HG03108 (cell line): ENCODE results near the gene TBL1X.
A peak's percentile ranks its signal among the peaks of the same experiment; 100 is the strongest.

Experiments used
- ATAC-seq: cut with Tn5 transposase; IDR thresholded peaks from one replicate; pipeline ENCODE4 v1.9.1; 2021; ENCODE audit warnings: moderate library complexity; ENCODE audit not compliant: unreplicated experiment

The TBL1X gene

DNA sequence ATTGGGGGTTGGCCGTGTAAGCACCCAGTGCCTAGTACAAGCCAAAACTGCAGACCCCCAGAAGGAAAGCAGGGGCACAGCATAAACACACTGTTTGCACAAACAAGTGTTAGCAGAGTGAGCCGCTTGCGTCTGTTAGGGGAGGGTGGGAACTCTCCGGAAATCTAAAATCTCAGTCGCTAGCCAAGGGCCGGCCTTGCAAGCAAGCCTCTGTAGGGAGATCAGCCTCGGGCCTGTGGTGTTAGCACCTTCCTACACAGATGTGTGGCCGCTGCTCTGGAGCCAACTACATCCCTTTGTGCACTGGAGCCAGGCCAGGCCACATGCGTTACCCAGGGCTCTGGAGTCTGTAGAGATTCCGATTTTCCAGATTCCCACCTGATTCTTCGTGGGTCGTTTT is 233.7 kb downstream of the TBL1X start:
- ATAC-seq = no peak

GRCh38 chrX:9700555-9700954 is 235.7 kb downstream of the TBL1X start:
- no peak for ATAC-seq

DNA sequence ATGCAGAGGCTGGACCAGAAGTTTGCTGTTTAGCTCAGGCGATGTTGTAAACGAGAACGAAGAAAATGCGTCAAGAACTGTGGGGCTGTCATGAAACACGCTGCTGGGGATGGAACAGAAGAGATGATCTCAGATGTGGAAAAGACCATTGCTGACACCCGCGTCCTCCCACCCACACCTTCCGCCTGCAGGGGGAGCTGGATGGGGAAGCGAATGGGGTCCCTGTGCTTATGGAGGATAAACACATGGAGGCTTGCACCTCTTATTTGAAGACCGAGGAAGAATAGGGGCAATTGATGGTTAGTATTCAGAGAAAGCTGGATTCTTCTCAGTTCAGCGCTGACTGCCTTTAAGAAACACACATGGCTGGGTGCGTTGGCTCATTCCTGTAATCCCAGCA is 236.9 kb downstream of the TBL1X start:
- no peak for ATAC-seq

- ATAC-seq = no peak
Measured at GRCh38 chrX:9703406-9703805, 238.5 kb downstream of the TBL1X start.

- no peak for ATAC-seq
Measured at GRCh38 chrX:9704876-9705465, 240.1 kb downstream of the TBL1X start.

GRCh38 chrX:9706421-9706820 is 241.6 kb downstream of the TBL1X start:
- no peak for ATAC-seq

DNA sequence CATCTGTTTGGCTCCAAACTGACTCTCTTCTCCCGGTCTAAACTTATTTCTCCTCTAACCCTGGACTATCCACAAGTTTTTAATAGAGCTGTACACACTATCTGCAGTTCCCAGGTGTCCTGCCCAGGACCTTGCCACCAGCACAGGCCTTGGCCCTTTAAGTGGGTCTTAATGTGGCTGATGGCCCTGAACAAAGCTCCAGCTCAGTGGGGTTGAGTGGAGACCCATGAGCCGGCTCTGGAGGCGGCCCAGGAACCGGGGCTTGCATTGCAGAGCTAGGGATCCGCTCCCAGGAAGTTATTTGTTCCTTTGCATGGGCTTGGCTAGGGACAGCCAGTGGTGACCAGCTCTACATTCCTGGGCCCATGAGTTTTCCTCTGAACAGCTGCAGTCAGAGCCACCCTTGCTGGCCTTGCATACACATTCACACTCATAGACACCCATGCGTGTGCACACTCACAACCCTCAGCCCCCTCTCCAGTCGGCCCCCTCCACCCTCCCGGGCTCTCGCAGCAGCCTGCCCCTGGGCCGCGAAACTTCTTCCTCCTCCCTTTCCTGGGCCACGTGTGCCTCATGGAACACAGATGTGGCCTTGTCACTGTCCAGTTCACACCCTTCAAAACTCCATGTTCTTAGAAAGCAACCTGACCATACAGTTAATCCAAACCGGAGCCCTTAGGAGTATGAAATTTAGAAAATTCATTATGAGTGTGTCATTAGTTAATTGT is 242.6 kb downstream of the TBL1X start:
- no peak for ATAC-seq

DNA sequence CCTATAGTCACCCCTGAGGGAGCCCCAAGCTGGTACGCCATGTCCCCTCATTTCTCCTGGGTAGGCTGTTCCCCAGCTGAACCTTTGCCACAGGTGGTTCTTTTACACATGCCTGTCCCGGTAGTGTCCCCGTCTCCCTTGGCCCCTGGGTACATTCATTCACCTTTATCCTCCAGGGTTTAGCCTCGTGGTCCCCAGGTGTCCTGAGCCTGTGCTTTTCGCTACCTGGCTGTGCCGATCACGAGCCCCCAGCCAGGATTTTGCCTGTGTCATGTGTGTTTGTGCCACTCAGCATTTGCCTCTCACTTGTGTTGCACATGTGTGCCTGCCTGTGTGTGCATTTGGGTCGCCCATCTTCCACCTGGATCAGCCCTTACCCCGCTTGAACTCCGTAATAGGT is 243.2 kb downstream of the TBL1X start:
- no peak for ATAC-seq

- ATAC-seq = peak; percentile 84
Measured at GRCh38 chrX:9708923-9709553, 244.2 kb downstream of the TBL1X start.

DNA sequence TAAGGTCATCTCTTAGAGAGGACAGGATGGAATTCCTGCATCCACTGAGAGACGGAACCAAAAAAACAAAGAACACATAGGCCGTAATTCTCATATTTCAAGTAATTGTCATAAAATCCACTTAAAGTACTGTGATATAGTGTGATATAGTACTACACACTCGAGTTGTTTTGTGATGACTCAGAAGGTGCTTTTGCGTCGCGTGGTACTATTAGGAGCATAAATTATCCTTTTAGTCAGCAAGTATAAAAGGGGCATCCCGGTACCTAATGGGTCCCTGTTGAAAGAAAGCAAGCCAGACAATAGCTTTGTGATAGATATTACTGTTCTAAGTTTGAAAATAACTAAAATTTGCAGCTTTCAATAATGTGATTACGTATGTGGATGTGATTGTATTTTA is 245.5 kb downstream of the TBL1X start:
- ATAC-seq = no peak

DNA sequence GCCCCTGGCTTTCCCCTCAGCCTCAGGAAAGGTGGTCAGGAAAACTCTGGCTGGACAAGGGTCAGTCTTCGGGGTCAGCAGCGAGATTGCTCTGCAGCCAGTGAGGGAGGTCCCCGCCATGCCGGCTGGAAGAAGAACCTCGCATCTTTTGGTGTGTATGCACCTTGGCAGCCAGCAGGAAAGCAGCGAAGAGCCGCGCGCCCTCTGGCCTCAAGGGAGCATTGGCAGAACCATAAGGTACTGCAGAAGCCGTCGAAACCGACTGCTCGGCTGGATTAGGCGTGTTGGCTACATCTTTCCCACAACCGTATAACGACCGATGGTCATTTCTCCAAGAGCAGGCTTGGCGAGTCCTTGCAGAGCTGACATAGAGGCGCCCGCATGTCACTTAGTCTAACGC is 252.5 kb downstream of the TBL1X start:
- no peak for ATAC-seq

DNA sequence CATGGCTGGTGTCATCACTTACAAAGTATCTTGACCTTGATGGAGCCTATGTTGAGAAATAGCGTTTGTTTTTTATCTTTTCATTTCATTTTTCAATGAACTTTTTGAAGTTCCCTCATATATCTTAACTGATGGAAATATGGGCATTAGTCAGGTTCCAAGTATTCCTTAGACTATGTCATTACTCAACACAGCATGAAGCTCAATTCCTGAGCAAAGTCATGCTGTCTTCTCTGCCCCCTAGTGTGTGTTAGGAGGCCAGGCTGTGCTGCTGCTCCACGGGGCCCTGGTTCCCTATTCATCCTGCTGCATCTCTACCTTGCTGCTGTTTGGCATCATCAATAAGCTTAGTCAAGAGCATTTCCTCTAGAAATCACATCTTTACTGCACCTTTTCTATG is 259.9 kb downstream of the TBL1X start:
- ATAC-seq = no peak

GRCh38 chrX:9728261-9728660 is 263.4 kb downstream of the TBL1X start:
- no peak for ATAC-seq

DNA sequence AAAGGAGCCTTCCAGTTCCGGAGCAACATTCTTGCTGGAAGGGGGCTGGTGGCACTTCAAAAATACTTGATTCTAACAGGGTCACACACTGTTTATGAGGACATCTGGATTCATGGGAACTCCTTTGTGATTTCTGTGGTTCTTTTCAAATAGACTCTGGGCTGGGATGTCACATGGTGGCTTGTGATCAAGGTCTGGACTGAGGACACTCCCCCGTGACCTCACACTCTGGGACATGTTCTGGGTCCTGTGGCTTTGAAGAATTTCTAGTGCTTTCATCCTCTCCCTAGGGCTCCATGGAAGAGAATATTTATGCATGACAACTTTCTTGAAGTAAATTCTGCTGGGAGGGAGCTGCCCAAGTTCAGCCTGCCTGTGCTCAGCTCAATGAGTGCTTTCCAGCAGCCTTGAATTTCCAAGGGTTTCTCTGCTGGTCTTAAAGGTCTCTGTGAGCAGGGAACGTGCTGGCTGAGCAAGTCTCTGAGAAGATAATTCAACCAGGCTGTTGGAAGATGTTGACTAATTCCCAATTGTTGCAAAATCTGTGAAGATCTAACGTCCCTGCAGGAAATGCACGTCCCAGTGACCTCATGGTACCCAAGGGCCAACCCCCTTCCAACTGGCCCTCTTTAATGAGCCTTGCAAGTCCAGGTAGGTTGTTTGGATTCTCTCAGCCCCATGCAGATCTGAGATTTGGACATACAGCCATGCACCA is 264.5 kb downstream of the TBL1X start:
- ATAC-seq = no peak

- no peak for ATAC-seq
Measured at GRCh38 chrX:9730078-9730477, 265.2 kb downstream of the TBL1X start.

DNA sequence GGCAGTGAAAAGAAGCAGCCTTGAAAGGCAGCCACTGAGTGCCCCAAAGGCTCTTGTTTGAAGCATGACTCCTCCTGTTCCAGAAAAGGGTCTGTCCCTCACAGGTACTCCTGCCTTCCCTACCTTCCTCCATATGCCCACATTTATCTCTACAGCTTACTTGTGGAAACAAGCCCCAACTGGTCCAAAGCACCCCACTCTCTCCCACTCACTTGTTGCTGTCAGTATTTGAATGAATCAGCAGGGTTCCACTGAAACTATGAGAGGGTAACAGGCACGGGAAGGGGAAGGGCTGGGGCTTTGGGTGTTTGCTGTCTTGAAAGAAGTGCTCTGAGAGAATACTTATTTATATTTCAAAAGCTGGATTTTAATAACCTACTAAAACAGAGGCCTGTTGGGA is 265.9 kb downstream of the TBL1X start:
- ATAC-seq = no peak

- ATAC-seq = no peak
Measured at GRCh38 chrX:9737363-9737762, 272.5 kb downstream of the TBL1X start.

- no peak for ATAC-seq
Measured at GRCh38 chrX:9738151-9738550, 273.3 kb downstream of the TBL1X start.

DNA sequence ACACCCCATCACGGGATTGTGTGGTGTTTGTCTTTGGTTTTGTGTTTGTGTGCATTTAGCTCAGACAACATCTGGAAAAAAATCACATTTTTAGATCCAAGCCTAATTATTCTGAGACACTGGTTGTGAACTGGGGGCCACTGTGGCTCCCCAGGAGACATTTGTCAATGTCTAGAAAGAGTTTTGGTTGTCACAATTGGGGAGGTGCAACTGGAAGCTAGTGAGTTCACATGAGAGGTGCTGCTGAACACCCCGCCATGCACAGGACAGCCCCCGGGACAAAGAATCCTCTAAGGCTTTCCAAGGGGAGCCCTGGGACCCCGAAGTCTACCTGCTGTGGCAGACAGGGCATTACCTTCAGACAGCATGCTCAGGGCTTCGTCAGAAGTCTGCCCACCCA is 274.3 kb downstream of the TBL1X start:
- ATAC-seq = no peak

- ATAC-seq = no peak
Measured at GRCh38 chrX:9745417-9746115, 280.7 kb downstream of the TBL1X start.
